ENCODE measurements around the gene KYAT1.

DNA sequence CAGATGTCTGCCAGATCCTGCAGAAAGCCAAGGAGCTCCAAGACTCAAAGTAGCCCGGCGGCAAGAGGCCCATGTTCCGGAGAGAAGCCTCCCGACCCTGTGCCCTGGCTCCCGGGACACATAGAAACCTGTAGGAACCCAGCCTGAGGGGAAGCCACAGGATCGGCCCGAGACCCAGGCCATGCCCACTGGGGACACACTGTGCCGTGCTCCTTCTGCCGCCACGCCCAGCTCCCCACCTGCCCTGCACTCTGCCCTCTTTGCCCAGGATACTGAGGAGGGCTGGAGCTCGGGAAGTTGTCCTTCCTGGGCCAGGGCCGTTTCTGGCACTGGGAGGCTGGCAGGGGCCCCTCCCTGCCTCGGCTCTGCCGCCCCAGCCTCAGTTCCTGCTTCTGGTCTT, 73.9 kb downstream of the KYAT1 start:
- TF ChIP-seq, protein P1, sequence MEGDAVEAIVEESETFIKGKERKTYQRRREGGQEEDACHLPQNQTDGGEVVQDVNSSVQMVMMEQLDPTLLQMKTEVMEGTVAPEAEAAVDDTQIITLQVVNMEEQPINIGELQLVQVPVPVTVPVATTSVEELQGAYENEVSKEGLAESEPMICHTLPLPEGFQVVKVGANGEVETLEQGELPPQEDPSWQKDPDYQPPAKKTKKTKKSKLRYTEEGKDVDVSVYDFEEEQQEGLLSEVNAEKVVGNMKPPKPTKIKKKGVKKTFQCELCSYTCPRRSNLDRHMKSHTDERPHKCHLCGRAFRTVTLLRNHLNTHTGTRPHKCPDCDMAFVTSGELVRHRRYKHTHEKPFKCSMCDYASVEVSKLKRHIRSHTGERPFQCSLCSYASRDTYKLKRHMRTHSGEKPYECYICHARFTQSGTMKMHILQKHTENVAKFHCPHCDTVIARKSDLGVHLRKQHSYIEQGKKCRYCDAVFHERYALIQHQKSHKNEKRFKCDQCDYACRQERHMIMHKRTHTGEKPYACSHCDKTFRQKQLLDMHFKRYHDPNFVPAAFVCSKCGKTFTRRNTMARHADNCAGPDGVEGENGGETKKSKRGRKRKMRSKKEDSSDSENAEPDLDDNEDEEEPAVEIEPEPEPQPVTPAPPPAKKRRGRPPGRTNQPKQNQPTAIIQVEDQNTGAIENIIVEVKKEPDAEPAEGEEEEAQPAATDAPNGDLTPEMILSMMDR (IDR thresholded peaks at IDR 0.05; ENCODE audit: insufficient read depth, low read depth, low read length), result no peak
- no peak for TF ChIP-seq EZH2 (IDR thresholded peaks at IDR 0.05; ENCODE audit: insufficient read depth, low read length)
